Stimulated activated CD4-positive, alpha-beta T cell treated with anti-CD3 and anti-CD28 coated beads, Interleukin-1b, Interleukin-23, amount 100 ng/mL, for 48 hours (primary cell): ENCODE data around the gene PBXIP1.
A peak's percentile ranks its signal among the peaks of the same experiment; 100 is the strongest.
"Not testable (repeated sequence)": the region's sequence is repeated elsewhere in the genome, so short reads cannot be mapped to it uniquely, and the experiment has no call there.

ENCODE experiments used
- DNase-seq: peaks from one replicate; pipeline ENCODE4 v3.0.0-alpha.2; 2020

PBXIP1 gene

GRCh38 chr1:154994591-154994990, 38.7 kb upstream of the PBXIP1 start:
- no peak for DNase-seq

- DNase-seq = no peak
Measured at GRCh38 chr1:154994269-154994587, 38.3 kb upstream of the PBXIP1 start.

DNA sequence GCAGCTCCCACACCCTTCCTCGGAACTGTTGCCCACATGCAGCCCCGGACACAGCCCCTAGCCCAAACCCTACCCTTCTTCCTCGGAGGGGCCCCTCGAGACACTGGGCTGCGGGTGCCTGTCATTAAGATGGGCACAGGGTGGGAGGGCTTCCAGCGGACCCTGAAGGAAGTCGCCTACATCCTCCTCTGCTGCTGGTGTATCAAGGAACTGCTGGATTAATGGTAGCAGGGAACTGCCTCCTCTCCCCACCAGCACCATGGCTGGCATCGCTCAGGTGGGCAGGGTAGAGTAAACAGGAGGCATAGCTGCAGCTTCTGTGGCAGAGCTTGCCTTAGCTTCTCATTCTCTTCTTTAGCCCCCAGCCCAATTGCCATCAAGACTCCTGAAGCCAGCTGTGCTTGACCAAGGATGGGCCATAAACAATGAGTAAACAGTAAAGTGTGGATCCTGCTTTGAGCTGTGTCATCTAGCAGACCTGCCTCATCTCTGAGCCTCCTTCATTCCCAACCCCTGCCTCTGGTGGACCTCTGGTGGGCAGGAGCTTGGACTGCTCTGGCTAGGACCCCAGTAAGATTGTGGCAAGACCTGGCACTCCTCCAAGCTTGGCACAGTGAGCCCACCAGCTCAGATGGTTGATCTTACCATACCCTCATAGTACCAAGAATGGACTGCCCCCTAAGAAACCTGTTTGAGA, 37.8 kb upstream of the PBXIP1 start, which contains the start of gene LENEP:
Gene LENEP (plus strand): TSS at position 15 of the 697 bp plus-strand sequence. CDS start 22 bp downstream, at position 37.
- no peak for DNase-seq

- no peak for DNase-seq
Measured at GRCh38 chr1:154992721-154993571, 37.0 kb upstream of the PBXIP1 start.

DNA sequence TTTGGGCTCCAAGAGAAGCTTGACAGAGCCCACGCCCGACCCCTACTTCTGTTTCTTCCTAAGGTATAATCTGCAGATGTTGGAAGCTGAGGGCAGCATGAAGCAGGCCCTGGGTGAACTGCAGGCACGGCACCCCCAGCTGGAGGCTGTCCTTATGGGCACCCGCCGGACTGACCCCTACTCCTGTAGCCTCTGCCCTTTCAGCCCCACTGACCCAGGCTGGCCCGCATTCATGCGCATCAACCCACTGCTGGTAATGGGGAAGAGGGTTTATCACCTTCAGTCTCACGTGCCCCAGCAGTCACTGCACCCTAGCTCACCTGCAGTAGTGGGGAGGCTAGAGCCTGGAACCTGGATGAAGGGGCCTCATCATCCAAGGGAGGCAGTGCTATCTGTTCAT, 34.4 kb upstream of the PBXIP1 start:
- no peak for DNase-seq

- DNase-seq = no peak
Measured at GRCh38 chr1:154989195-154989860, 33.4 kb upstream of the PBXIP1 start.

GRCh38 chr1:154988058-154988954, 32.4 kb upstream of the PBXIP1 start:
- DNase-seq = no peak

DNA sequence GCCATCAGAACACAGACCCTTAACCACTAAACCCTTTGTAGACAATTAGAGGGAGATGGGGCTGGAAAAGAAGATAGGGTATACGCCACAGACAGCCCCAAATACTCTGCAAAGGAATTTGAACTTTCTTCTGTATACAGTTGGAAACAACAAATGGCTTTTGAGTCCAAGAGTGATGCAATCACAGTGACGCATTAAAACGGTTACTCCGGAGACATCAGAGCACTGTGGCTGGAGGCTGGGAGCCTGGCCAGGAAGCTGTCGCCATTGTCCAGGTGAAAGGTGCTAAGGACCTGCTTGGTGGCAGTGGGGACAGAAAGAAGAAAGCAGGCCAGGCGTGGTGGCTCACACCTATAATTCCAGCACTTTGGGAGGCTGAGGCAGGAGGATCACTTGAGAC, 31.4 kb upstream of the PBXIP1 start:
- DNase-seq = no peak

DNA sequence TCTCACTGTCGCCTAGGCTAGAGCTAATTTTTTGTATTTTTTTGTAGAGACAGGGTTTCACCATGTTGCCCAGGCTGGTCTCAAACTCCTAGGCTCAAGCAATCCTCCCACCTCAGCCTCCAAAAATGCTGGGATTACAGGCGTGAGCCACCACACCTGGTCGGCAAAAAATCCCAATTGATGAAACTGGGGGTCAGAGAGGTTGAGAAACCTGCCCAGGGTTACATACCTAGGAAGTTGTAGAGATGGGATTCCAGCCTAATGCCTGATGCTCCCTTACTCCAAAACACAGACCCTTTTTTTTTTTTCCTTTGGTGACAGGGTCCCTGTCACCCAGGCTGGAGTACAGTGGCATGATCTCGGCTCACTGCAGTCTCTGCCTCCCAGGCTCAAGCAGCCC, 30.8 kb upstream of the PBXIP1 start:
- DNase-seq = not testable (repeated sequence)

DNA sequence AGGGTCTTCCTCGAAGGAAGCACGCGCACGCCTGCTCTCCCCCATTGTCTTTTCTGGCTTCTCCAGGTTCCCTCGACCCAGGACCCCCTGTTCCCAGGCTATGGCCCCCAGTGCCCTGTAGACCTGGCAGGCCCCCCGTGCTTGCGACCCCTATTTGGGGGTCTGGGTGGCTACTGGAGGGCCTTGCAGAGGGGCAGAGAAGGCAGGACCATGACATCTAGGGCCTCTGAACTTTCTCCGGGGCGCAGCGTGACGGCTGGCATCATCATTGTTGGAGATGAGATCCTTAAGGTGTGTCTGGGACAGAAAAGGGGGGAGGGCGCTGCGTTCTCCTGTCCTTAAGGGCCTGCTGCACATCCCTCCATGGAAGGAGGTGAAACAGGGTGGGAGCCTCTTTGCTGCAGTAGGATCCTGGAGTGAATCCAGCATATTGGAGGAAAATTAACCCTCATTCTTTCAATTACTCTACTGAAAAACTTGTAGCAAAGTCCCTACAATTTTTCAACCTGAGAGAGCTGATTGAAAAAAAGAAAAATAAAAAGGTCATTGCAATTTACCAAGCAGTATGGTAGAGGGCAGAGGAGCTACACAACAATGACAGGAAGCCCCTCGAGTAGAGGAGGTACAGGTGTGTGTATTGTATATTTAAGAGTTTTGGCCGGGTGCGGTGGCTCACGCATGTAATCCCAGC, 28.0 kb upstream of the PBXIP1 start:
- no peak for DNase-seq

DNA sequence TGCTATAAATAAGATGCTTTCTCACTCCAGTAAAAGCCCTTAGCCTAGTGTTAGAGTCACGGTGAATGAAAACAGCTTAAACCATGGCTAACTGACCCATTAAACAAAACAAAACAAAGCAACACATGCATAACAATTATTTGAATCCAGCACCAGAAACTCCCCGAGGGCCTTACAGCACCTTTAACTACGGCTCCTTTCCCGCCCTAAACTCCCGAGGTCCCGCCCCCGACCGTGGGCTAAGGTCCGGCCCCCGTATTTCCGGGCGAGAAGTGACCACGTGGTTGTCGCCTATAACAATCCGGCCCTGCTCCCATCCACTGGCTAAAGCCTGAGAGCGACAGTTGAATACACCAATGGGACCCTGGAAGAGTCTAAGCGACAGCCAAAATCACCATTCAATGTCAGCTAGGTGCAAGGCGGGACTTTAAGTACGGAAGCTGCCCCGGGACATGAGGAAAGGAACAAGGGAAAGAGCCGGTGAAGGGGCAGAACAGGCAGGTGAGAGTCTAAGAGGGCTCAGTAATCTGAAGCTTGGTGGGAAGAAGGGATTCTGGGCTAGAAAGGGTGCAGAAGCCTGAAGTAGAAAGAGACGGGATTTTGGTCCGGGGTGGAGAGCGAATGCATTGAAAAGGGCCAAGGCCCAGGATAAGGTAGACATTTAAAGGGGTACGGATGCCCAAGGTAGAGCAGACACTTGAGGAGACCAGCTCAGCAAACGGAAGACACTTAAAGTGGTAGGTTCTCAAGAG, 27.2 kb upstream of the PBXIP1 start, which contains the start of gene FLAD1:
Gene FLAD1 (plus strand): TSS at position 448 of the 752 bp plus-strand sequence. CDS start 351 bp downstream, outside the sequence.
- DNase-seq = peak; percentile 97

- DNase-seq = no peak
Measured at GRCh38 chr1:154982341-154982740, 26.4 kb upstream of the PBXIP1 start.

DNA sequence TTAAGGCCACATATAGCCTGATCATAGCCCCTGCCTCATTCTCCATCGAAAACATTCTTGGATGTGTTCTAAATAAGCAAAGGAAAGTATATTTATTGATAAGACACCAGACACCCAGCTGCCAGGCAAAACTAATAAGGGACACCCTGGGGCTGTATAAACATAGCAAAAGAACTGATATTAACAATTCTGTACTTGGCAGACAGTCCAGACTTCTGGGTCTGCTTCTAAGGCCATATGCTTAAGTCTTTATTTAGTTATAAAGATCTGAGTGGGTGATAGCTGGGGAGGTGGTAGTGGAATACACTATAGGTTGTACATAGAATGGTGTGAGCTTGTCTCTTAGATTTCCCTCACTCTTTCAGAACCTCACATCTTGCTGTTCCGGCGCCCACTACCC, 22.5 kb upstream of the PBXIP1 start:
- no peak for DNase-seq

DNA sequence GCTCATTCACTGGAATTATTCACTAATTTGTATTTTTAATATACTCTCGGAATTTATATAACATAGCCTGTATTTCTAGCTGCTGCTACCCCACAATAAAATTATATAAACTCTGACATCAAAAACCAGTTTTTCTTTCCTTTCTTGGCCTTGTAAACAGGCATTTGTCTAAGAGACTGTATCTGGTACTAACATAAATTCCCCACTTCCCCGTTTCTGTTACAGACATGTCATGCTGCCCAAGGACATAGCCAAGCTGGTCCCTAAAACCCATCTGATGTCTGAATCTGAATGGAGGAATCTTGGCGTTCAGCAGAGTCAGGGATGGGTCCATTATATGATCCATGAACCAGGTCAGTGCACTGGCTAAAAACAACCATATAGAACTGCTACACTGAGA, 21.9 kb upstream of the PBXIP1 start:
- not testable (repeated sequence) for DNase-seq

- DNase-seq = peak; percentile 61
Measured at GRCh38 chr1:154975409-154976059, 19.6 kb upstream of the PBXIP1 start.

DNA sequence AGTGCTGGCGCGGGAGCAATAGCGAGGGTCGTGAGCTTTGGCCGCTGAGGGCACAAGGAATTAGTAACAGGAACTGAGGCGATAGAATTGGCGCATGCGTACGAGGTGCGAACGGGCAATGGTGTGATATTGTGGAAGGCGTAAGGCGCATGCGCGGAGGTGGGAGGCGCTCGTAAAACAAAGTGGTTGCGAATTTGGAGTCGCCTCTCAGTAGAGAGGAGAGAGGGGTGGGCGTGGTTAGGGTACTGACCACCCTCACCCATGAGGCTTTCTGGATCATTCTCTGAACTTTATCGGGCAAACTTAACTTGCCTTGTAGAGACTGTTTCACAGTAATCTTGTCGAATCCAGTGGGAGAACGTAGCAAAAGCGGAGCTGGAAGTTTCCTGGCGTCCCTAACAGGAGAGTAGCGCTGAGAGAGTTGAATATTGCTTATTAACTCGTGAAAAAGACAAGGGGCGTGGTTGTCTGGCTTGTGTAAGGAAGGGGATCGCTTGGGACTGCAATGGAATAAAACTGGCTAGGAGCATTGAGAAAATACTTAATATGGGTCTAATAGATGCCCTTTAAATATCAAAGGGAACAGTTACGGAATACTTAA, 19.0 kb upstream of the PBXIP1 start:
- peak; percentile 96 for DNase-seq

GRCh38 chr1:154974102-154974807, 18.4 kb upstream of the PBXIP1 start, which contains the start of gene CKS1B:
CKS1B (plus strand) TSS chr1:154974681; CDS start chr1:154974746, 65 bp downstream.
- DNase-seq = peak; percentile 97

DNA sequence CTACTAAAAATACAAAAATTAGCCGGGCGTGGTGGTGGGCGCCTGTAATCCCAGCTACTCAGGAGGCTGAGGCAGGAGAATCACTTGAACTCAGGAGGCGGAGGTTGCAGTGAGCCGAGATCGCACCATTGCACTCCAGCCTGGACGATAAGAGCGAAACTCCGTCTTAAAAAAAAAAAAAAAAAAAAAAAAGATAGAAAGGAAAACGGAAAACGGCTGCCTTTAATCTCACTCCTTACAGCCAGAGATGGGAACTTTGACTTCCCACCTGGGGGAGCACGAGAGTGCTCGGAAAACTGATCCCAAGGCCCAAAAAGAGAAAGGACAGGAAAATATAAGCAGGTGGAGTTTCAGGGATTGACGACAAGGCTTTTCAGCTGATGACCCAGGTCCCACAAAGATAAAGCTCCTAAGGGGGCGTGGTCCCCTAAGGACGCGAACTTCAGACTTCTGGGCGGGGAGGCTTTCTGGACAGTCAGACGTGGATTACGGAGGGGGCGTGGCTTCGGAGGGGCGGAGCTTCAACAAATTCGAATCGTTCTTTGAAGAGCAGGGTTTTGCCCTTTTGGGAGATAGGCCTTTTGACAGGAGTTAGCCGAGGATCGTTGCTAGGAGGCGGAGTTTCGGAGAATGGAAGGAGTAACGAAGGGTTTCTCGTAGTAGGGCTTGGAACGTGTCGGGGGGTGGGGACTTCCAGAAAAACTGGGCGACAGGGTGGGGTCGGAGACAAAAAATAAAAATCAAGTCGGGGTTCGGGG, 17.6 kb upstream of the PBXIP1 start:
- DNase-seq = peak; percentile 97
